ENCODE measurements around the gene TAF11.
"Not testable (repeated sequence)": the region's sequence is repeated elsewhere in the genome, so short reads cannot be mapped to it uniquely, and the experiment has no call there.

Gene TAF11

GRCh38 chr6:34859951-34860350 is 27.9 kb downstream of the TAF11 start:
- Histone ChIP-seq H3K36me3 (ENCODE audit: control insufficient read depth, insufficient read depth, low read length) (peaks cover 24% of the 10 kb centered on the region), H3K4me3 (replicated peaks; ENCODE audit: low read depth, low read length) (no peak overlapping the region), H3K27me3 (replicated peaks; ENCODE audit: control insufficient read depth, insufficient read depth, low read length) (no peaks in the 10 kb centered on the region)
- DNase-seq (ENCODE audit: extremely low read depth, insufficient read length), result no peak
- TF ChIP-seq, protein P1, sequence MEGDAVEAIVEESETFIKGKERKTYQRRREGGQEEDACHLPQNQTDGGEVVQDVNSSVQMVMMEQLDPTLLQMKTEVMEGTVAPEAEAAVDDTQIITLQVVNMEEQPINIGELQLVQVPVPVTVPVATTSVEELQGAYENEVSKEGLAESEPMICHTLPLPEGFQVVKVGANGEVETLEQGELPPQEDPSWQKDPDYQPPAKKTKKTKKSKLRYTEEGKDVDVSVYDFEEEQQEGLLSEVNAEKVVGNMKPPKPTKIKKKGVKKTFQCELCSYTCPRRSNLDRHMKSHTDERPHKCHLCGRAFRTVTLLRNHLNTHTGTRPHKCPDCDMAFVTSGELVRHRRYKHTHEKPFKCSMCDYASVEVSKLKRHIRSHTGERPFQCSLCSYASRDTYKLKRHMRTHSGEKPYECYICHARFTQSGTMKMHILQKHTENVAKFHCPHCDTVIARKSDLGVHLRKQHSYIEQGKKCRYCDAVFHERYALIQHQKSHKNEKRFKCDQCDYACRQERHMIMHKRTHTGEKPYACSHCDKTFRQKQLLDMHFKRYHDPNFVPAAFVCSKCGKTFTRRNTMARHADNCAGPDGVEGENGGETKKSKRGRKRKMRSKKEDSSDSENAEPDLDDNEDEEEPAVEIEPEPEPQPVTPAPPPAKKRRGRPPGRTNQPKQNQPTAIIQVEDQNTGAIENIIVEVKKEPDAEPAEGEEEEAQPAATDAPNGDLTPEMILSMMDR (IDR thresholded peaks at IDR 0.05; ENCODE audit: insufficient read depth, low read length, poor library complexity, severe bottlenecking), result no peak

GRCh38 chr6:34858681-34859080 is 29.2 kb downstream of the TAF11 start:
- DNase-seq (ENCODE audit: extremely low read depth, insufficient read length), result no peak
- peaks cover 22% of the 10 kb centered on the region for H3K36me3 ChIP-seq (ENCODE audit: control insufficient read depth, insufficient read depth, low read length)
- no peak overlapping the region for H3K4me3 ChIP-seq (replicated peaks; ENCODE audit: low read depth, low read length)
- TF ChIP-seq, protein P1 (IDR thresholded peaks at IDR 0.05; ENCODE audit: insufficient read depth, low read length, poor library complexity, severe bottlenecking), result no peak
- H3K27me3 ChIP-seq (replicated peaks; ENCODE audit: control insufficient read depth, insufficient read depth, low read length), result no peaks in the 10 kb centered on the region

DNA sequence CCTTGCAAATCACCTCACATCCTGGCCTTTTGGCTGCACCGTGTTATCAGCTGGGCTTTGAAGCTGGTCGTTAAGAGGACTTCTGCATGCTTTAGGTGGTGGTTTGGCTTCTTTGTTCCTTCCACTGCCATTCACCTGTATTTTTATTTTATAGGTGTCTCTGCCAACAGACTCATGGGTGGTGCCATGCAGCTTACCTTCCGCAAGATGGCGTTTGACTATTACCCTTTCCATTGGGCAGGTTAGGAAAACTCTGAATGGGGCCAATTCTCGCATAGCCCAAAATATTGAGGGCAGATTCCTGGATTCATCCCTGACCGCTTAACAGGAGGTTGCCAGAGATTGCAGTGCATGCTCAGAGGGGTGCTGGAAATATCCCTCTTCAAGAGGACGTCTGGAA is 32.4 kb downstream of the TAF11 start:
- TF ChIP-seq, protein P1 (IDR thresholded peaks at IDR 0.05; ENCODE audit: insufficient read depth, low read length, poor library complexity, severe bottlenecking), result no peak
- no peak for DNase-seq (ENCODE audit: extremely low read depth, insufficient read length)
- H3K27me3 ChIP-seq (replicated peaks; ENCODE audit: control insufficient read depth, insufficient read depth, low read length), result no peaks in the 10 kb centered on the region
- no peak overlapping the region for H3K4me3 ChIP-seq (replicated peaks; ENCODE audit: low read depth, low read length)
- peaks cover 26% of the 10 kb centered on the region for H3K36me3 ChIP-seq (ENCODE audit: control insufficient read depth, insufficient read depth, low read length)

DNA sequence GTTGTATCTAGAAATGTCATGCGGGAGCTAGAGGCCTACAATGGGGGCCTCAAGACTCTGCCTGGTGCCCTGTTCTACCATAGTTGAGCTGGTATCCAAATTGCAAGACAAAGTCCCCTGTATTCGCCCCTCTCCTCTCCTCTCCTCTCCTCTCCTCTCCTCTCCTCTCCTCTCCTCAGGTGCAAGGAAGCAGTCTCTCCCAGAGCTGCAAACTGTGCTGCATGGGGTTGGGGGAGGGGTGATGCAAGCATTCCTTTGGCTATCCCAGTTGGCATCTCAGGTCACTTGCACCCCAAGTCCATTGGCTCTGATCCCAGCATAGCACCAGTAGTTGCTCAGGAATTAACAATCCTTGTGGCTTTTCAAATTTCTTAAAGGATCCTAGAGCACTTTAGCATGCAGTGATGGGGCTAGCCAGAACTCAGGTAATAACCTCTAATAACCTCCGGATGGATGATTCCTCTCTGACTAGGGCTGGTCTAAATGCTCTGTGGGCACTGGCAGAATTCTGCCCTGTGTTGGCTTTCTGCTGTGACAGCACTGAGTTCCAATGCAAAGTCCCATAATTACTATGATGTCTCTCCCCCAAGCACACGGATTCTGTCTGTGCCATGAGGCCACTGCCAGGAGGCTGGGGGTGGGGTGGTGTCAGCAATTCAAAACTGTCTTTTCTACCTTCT is 35.3 kb downstream of the TAF11 start:
- TF ChIP-seq, protein P1 (IDR thresholded peaks at IDR 0.05; ENCODE audit: insufficient read depth, low read length, poor library complexity, severe bottlenecking), result no peak
- Histone ChIP-seq H3K36me3 (ENCODE audit: control insufficient read depth, insufficient read depth, low read length) (peaks cover 11% of the 10 kb centered on the region), H3K27me3 (replicated peaks; ENCODE audit: control insufficient read depth, insufficient read depth, low read length) (no peaks in the 10 kb centered on the region), H3K4me3 (replicated peaks; ENCODE audit: low read depth, low read length) (no peak overlapping the region)
- no peak for DNase-seq (ENCODE audit: extremely low read depth, insufficient read length)

- Histone ChIP-seq H3K27me3 (replicated peaks; ENCODE audit: control insufficient read depth, insufficient read depth, low read length) (no peaks in the 10 kb centered on the region), H3K36me3 (ENCODE audit: control insufficient read depth, insufficient read depth, low read length) (peaks cover 11% of the 10 kb centered on the region), H3K4me3 (replicated peaks; ENCODE audit: low read depth, low read length) (no peak overlapping the region)
- TF ChIP-seq, protein P1 (IDR thresholded peaks at IDR 0.05; ENCODE audit: insufficient read depth, low read length, poor library complexity, severe bottlenecking), result no peak
- DNase-seq (ENCODE audit: extremely low read depth, insufficient read length), result no peak
These were observed 36.5 kb downstream of the TAF11 start for GRCh38 chr6:34851361-34851760.

DNA sequence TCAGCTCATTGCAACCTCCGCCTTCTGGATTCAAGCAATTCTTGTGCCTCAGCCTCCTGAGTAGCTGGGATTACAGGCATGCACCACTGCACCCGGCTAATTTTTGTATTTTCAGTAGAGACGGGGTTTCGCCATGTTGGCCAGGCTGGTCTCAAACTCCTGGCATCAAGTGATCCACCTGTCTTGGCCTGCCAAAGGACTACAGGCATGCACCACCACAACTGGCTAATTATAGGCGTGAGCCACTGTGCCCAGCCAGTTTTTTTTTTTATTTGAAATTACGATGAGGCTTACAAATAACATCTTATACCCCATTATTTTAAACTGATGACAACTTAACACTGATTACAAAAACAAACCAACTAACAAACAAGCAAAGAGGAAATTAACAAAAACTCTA is 38.8 kb downstream of the TAF11 start:
- H3K27me3 ChIP-seq (replicated peaks; ENCODE audit: control insufficient read depth, insufficient read depth, low read length); H3K4me3 ChIP-seq (replicated peaks; ENCODE audit: low read depth, low read length); DNase-seq (ENCODE audit: extremely low read depth, insufficient read length); H3K36me3 ChIP-seq (ENCODE audit: control insufficient read depth, insufficient read depth, low read length): not testable (repeated sequence)

Data from GM06990 (cell line).